ENCODE results near the gene SRF.

DNA sequence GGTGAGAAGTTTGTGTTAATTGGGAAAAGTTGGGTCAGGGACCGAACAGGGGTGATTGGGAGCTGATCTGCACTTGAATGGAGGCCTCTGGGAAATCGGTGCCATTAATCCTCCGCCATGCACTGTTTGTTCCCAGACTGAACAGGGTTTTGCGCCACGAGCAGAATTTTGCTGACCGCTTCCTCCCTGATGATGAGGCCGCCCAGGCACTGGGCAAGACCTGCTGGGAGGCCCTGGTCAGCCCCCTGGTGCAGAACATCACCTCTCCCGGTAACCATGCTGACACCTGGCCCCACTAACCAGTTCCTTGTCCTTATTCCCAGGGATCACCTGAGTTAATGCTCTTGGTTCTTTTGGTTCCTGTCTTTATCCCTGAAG lies 32.6 kb downstream of the SRF start:
- TF ChIP-seq MXD4 (CRISPR knock-in tag; IDR thresholded peaks at IDR 0.05; ENCODE audit: borderline replicate concordance): no peak
- TF ChIP-seq, protein P1, sequence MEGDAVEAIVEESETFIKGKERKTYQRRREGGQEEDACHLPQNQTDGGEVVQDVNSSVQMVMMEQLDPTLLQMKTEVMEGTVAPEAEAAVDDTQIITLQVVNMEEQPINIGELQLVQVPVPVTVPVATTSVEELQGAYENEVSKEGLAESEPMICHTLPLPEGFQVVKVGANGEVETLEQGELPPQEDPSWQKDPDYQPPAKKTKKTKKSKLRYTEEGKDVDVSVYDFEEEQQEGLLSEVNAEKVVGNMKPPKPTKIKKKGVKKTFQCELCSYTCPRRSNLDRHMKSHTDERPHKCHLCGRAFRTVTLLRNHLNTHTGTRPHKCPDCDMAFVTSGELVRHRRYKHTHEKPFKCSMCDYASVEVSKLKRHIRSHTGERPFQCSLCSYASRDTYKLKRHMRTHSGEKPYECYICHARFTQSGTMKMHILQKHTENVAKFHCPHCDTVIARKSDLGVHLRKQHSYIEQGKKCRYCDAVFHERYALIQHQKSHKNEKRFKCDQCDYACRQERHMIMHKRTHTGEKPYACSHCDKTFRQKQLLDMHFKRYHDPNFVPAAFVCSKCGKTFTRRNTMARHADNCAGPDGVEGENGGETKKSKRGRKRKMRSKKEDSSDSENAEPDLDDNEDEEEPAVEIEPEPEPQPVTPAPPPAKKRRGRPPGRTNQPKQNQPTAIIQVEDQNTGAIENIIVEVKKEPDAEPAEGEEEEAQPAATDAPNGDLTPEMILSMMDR (IDR thresholded peaks at IDR 0.05): no peak
- TF ChIP-seq, protein P2, sequence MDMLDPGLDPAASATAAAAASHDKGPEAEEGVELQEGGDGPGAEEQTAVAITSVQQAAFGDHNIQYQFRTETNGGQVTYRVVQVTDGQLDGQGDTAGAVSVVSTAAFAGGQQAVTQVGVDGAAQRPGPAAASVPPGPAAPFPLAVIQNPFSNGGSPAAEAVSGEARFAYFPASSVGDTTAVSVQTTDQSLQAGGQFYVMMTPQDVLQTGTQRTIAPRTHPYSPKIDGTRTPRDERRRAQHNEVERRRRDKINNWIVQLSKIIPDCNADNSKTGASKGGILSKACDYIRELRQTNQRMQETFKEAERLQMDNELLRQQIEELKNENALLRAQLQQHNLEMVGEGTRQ (CRISPR knock-in tag; IDR thresholded peaks at IDR 0.05): no peak
- TF ChIP-seq, protein P3, sequence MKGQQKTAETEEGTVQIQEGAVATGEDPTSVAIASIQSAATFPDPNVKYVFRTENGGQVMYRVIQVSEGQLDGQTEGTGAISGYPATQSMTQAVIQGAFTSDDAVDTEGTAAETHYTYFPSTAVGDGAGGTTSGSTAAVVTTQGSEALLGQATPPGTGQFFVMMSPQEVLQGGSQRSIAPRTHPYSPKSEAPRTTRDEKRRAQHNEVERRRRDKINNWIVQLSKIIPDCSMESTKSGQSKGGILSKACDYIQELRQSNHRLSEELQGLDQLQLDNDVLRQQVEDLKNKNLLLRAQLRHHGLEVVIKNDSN (CRISPR knock-in tag; IDR thresholded peaks at IDR 0.05): no peak
- TF ChIP-seq, protein P4, sequence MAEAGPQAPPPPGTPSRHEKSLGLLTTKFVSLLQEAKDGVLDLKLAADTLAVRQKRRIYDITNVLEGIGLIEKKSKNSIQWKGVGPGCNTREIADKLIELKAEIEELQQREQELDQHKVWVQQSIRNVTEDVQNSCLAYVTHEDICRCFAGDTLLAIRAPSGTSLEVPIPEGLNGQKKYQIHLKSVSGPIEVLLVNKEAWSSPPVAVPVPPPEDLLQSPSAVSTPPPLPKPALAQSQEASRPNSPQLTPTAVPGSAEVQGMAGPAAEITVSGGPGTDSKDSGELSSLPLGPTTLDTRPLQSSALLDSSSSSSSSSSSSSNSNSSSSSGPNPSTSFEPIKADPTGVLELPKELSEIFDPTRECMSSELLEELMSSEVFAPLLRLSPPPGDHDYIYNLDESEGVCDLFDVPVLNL (CRISPR knock-in tag; IDR thresholded peaks at IDR 0.05; ENCODE audit: borderline replicate concordance, low read depth): no peak
- TF ChIP-seq JUN (CRISPR knock-in tag; IDR thresholded peaks at IDR 0.05): no peak
- TF ChIP-seq CREB1 (CRISPR knock-in tag; IDR thresholded peaks at IDR 0.05): no peak
- no peak for TF ChIP-seq ZNF263 (CRISPR knock-in tag; IDR thresholded peaks at IDR 0.05; ENCODE audit: low read depth)
- TF ChIP-seq, protein P5, sequence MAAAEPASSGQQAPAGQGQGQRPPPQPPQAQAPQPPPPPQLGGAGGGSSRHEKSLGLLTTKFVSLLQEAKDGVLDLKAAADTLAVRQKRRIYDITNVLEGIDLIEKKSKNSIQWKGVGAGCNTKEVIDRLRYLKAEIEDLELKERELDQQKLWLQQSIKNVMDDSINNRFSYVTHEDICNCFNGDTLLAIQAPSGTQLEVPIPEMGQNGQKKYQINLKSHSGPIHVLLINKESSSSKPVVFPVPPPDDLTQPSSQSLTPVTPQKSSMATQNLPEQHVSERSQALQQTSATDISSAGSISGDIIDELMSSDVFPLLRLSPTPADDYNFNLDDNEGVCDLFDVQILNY (CRISPR knock-in tag; IDR thresholded peaks at IDR 0.05): no peak

Measured in WTC11 (cell line).